Fibroblast of peridontal ligament (primary cell): ENCODE measurements around the gene CALCA.

Source experiments
- DNase-seq: peaks from one replicate; pipeline ENCODE4 v3.0.0-alpha.2; 2010; ENCODE audit errors: extremely low read depth

The CALCA gene

DNA sequence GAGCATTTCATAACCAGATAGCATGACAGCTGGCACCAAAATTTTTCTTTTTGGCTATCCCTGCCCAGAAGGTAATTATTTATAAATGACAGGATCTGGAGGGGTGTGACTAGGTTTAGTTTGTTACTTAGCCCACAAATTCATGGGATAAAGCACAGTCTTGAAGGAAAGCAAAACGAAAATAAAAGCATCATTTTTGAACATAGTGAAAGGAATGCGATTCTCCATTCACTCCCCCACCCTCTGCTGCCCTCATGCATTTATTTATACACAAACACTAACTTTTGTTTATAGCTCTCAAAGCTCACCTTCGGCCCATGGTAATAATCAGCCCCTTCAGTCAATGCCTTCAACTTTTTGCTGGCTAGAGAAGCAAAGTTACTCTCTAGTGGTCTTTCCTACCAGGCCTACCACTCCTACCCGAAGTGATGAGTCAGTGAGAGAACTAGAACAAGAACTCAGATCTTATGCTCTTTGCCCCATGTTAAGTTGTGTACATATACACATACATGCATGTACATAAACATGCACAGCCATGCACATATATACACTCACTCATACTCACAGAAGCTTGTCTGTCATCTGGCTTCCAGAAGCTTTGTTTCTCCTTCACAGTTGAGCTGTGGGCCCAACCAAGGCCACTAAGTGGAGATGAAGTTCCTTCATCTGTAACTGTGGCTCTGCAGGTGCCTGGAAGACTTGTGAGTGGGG lies 22.6 kb downstream of the CALCA start:
- no peak for DNase-seq

DNA sequence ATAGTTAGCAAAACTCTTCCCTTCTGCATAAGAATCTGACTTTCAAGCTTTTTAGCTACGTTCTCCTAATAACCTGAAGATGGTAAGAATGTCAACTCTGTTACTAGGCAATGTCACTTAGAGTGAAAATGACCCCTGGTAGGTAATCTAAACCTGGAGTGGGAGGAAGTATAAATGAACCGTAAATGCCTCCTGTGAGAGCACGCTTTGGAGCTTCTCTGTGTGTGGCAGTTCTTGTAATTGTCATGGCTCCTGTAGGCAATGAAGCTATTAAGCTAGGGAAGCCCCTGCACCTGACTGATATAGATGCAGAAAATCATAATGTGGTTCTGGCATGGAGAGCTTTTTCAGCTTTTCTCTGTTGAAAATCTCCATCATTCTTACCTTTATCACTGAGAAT lies 29.4 kb downstream of the CALCA start:
- DNase-seq, result no peak

DNA sequence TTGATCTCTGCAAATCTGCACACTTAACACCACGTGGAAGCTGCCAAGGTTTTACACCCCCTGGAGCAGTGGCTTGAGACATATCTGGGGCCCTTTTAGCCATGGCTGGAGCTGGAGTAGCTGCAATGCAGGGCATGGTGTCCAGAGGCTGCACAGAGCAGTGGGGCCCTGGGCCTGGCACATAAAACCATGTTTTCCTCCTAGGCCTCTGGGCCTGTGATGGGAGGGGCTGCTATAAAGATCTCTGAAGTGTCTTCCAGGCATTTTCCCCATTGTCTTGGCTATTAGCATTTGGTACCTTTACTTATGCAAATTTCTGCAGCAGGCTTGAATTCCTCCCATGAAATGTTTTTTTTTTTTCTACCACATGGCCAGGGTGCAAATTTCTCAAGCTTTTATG lies 33.2 kb downstream of the CALCA start:
- DNase-seq, result no peak

DNA sequence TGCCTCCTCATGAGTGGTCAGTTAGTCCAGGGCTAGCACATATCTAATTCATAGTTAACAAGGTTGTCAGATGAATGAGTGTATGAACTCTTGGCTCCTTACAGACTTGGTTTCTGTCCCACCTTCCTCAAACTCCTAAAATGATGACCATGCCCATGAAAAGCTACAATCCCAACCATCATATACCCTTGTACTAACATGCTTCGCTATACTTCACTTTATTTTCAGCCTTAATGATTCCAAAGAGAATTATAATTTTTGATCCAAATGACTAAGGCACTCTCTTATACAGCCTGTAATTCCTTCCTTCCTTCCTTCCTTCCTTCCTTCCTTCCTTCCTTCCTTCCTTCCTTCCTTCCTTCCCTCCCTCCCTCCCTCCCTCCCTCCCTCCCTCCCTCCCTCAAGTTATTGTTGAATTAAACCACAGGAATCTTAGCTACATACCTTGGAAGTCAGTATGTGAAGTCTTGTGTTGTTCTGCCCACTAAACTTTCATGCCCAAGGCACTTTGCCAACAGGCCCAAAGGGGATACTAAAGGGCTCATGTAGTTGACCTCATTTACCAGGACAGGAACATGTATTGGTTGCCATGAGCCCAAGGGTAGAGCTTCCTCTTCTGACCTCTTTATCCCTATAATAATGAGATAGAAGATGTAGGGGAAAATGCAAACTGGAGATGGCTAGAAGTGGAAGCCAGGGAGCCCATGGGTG lies 37.4 kb downstream of the CALCA start:
- DNase-seq, result no peak

DNA sequence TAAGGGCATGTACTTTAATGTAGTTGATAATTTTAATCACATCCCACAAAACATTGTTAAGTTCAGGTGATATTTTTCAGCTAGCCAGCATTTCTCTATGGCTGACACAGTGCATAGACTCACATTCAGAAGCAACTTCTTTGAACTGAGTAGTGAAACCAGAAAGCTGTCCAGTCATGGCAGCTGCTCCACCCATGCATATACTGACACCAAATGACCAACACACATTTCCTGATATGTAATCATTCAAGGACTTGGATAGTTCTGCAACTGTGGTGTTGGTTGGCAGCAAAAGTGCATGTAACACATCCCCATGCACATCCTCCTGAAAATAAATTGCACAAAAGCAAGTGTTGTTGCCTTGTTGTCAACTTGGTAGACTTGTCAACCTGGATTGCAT lies 39.7 kb downstream of the CALCA start:
- no peak for DNase-seq

DNA sequence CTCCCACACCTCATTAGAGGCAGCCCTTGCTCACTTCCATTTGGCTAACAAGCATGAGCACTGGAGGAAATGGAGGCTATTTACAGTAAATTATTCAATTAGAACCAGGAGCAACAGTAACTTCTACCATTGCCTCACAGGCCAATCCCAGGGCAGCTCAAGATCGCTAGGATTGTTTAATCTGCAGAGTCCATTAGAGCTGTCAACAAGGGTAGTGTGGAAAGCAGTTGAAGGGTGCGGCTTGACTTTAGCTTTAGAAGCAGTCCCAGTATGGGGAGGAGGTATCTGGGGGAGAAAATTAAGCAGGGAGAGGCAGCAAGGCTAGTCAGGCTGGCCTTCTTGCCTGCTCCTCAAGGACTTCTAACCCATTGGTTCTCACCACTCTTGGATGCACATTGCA lies 41.8 kb downstream of the CALCA start:
- DNase-seq, result no peak

DNA sequence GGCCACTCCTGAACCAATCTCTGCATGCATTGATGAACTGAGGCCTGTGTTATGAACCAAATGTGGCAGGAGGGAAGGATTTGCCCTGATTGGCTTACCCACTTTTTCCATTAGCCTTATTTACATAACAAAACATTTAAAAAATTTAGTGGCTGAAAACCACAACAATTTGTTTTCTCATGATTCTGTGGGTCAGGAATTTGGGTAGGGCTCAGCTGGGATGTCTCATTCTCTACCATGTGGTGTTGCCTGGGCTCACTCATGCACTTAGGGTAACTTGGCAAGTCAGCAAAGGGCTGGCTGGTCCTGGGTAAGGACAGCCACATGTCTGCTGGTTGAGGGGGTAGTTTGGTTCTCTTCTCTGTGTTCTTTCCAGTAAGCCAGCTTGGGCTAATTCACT lies 45.0 kb downstream of the CALCA start:
- DNase-seq, result peak; percentile 34

DNA sequence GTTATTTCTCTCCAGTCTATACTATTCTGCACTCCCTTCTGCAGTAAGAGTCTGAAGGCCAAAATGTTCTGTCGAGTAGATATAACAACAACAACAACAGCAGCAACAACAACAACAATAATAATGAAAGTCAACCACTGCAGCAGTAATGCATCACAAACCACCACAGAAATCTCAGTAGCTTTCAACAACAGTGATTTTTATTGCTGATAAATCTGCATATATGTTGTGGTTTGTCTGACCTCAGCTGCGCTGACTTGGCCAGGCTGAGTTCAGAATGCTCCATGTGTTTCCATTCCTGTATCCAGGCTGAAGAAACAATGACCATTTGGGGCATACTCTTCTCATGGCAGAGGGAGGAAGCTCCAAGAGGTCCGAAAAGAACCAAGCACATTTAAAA lies 47.8 kb downstream of the CALCA start:
- DNase-seq, result no peak
